CD4-positive, alpha-beta T cell treated with Interferon gamma for 1 hour (primary cell): ENCODE data around the gene SHISAL1.

Experiments used
- DNase-seq: peaks from one replicate; pipeline ENCODE4 v3.0.0-alpha.2; 2020

SHISAL1 gene

DNA sequence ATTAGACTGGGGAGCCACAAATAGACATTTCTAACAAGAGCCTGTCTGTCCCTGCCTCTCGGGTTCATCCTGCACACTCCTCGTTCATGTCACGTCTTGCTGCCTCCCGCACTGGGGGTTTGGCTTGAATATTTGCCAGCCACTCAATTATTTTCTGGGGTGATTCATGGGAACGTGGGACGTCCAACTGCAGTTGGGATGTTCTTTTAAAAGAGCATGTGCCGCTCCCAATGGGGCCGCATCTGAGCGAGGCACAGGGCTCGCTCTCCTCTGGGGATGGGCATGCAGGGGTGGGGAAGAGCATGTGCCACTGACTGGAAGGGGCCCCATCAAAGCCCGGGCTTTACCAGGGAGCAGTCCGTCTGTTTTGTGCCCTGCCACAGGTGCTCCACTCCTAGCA is 88.6 kb downstream of the SHISAL1 start:
- DNase-seq, result no peak

DNA sequence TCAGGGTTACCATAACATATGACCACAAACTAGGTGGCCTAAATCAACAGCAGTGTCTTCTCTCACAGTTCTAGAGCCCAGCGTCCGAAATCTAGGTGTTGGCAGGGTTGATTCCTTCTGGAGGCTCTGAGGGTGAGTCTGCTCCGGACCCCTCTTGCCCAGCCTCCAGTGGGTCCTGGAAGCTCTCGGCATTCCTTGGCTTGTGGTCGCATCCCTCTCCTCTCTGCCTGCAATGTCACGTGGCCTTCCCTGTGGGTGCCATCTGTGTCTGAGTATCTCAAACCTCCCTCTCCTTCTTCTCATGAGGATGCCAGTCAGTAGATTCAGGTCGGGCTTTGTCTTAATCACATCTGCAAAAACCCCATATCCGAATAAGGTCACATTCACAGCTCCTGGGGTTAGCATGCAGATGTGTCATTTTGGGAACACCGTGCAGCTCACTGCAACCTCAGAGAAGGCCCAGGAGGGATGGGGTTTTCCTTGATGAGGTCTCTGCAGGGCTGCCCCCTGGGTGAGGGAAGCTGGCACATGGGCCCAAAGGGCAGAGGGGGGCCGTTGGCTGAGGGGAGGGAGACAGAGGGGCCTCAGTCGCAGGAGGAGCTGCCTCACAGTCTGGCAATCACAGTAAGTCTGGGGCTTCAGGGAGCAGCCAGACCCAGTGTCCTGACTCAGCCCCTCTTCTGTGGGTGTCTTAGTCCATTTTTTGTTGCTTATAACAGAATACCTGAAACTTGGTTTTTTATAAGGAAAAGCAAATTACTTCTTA is 90.9 kb downstream of the SHISAL1 start:
- no peak for DNase-seq

DNA sequence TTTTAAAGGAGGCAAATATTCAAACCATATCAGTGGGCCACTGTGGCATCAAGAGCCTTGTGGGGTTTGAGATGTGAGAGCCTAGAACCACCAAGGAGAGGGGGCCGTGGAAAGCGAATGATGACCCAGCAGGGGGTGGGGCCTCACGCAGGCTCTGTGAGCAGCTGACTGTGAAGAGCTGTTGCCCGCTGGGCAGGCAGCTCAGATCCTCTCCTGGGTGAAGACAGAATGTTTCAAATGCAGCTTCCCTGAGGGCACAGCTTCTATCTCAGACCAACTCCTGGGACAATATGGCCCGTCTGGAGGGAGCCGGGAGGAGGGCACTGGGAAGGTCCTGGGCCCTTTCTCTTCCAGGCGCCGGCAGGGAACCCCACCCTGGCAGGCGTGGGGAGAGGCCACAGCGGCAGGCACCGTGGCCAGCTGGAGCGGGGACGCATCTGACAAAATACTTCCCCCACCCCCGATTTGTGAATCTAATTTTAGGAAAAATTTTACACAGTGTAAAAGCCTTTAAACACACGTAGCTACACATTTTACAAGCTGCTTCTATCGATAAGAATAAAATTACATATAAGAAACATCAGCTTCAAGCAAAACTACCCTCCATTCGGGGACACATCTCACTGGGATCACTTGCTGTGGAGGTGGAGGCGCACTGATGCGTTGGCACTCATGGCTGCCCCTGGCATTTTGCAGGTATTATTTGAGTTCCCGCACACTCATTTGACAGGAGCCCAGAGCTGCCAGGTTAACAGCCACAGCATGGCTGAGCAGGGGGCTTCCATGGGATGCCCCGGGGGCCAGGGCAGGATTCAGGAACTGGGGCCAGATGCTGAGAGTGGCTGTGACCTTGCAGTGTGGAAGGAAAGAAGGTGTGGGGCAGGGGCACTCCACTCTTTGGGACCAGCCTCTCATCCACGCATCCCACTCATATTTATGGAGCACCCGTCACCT is 91.7 kb downstream of the SHISAL1 start:
- DNase-seq, result no peak

- no peak for DNase-seq
Measured at GRCh38 chr22:44219101-44219870, 93.5 kb downstream of the SHISAL1 start.

DNA sequence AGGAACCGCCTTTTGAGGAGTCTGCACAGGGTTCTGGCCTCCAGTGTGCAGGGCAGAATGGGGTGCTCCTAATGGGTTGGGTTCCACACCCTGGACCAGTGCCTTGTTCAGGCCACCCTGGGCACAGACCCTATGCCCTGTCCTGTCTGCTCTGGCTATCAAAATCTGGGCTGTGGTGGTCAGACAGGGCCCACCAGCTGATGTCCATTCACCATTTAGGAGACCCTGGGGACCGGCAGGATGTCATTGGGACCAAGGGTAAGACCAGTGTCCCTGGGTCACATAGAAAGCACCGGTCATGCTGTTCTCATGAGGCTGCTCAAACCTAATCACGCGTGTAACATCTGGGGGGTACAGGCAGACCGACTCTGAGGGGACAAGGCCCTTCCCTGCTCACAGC is 94.7 kb downstream of the SHISAL1 start:
- DNase-seq, result no peak

GRCh38 chr22:44217346-44217745 is 95.4 kb downstream of the SHISAL1 start:
- no peak for DNase-seq

GRCh38 chr22:44215287-44215686 is 97.5 kb downstream of the SHISAL1 start:
- no peak for DNase-seq

DNA sequence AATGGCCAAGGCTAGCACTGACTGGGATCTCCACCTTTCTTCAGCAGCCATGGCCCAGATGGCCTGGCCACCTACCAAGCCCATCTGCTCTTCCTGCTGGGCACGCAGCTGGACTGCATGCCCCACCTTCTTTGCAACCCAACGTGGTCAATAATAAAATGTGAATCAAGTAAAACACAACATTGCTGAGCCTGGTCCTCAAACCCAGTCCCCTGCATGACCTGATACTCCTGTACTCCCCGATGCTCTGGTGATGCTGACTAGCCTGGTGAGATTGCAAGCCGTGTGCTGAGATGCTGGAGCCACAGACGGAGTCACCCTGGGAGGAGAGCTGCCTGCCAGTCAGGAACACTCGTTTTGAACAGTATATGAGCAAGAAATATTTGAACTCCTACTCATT is 98.0 kb downstream of the SHISAL1 start:
- DNase-seq, result no peak

GRCh38 chr22:44214187-44214586 is 98.6 kb downstream of the SHISAL1 start:
- no peak for DNase-seq

GRCh38 chr22:44213489-44214043 is 99.2 kb downstream of the SHISAL1 start:
- no peak for DNase-seq

DNA sequence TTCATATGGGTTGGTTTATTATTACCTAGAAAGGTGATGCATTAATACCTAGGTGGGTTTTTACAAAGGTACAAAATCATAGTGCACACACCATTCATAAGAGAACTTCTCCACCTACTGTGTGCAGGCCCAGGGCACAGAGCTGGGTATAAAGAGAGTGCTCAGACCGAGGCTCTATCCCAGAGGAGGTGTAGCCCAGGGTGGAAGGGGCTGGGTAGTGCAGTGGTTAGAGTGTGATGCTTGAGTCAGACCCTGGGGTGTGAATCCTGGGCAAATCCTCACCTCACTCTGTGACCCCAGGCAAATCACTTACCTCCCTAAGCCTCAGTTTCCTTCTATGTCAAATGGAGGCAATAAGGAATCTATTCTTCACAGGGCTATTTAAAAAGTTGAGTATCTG is 99.8 kb downstream of the SHISAL1 start:
- no peak for DNase-seq

DNA sequence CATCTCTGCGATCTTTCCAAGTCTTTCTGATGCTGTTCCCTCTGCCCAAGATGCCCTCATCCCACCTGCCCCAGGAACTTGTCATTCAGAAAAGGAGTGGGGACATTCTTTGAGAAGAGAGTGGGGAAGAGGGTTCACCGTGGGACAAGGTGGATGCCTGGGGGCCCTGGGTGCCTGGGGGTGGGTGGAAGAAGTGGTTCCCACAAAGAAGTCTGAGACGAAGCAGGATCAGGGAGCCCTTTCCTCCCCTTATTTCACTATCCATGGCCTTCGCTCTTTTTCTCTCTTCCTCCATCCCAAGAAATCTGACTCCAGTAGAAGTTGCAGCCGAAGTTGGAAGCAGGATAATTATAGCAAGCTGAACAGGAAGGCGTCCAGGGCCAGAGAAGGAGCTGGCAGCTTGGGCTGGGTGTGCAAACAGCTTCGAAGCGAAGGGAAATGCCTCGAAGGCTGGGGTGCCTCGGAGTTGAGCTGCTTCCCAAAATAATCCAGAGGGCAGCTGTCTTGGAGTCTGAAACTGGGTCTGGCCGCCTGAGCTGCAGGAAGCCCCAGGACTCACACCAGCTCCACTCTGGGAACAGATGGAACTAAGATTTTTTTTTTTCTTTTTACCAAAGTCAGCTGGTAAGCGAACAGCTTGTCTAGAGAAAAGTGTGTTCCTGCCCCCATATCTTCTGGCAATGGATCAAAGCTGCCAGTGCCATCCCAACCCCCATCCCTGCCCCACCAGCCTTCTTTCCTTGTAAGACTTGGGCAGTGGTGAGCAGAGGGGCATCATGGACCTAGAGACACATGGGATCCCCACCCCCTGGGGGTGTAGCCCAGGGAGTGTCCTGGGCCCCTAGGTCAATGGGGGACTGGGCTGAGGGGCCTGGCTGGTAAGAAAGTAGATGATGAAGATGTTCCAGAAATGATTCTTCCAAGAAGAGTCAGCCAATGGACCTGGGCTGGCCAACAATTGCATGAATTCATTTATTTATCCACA is 100.5 kb downstream of the SHISAL1 start:
- DNase-seq, result no peak

GRCh38 chr22:44211256-44211945 is 101.3 kb downstream of the SHISAL1 start:
- no peak for DNase-seq

DNA sequence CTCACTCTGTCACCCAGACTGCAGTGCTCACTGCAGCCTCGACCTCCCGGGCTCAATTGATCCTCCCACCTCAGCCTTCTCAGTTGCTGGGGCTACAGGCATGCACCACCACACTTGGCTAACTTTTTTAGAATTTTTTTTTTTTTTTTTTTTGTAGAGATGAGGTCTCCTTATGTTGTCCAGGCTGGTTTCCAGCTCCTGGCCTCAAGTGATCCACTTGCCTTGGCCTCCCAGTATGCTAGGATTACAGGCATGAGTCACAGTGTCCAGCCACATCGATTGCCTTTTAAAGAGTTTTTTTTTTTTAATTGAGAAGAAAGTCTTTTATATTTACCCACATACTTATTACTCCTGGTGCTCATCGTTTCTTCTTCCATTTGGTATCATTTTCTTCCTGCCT is 102.0 kb downstream of the SHISAL1 start:
- no peak for DNase-seq

- no peak for DNase-seq
Measured at GRCh38 chr22:44209343-44209742, 103.4 kb downstream of the SHISAL1 start.

DNA sequence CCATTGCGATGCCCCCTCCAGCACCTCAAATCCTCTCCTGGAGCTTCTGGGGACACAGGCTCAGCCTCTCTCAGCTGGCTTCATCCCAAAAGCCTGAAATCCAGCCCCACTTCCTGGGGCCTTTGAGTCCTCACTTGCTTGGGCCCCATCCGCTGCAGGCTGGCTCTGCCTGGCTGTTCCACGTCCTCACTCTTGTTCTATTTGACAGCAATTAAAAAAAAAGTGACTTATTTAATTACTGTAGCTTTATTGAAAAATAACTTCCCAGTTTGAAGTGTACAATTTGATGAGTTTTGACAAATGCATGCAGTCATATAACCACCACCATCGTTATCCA is 104.8 kb downstream of the SHISAL1 start:
- DNase-seq, result no peak

DNA sequence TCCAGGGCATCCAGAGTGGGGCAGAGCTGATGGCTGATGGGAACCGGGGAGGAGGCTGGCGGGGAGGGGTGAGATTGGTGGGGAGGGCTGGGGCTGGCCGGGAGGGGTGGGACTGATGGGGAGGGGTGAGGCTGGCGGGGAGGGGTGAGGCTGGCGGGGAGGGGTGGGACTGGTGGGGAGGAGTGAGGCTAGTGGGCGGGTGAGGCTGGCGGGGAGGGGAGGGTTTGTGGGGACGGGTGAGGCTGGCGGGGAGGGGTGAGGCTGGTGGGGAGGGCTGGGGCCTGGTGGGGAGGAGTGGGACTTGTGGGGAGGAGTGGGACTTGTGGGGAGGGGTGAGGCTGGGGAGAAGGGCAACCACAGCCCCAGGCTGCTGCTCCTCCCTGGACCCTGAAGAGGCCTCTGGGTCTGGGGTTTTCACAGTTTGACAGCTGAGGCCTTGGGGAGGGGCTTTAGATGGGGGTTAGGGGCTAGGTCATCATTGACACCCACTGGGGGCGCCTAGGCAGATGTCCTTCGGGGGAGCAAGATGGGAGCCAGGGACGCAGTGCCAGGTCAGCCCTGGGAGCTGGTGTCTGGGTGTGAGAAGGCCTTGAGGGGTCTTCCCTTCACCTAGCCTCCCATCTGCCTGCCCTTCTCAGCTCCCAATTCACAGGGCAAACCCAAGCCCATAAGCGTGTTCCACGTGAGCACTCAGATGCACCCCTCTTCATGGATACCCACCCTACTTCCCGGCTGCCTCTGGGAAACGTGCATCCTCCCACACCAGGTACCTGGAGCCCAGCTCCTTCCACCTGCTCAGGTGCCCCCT is 105.4 kb downstream of the SHISAL1 start:
- no peak for DNase-seq

DNA sequence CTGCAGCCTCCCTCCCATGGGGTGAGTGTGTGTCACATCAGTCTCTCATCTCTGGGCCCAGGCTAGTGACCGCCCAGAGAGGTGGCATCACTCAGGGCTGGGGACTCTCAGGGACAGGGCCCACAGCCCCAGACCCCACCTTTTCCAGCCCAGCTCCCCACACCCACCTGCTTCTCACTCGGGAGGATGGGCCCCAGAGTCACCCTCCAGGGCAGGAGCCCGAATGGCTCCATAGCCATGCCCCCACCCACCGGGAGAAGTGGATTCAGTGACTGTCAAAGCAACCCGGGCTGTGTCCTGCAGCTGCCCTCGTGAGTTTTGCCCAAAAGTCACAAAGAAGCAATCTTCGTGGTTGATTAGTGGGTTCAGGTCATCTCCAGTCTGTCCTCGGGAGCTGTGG is 106.1 kb downstream of the SHISAL1 start:
- DNase-seq, result no peak

- DNase-seq, result no peak
Measured at GRCh38 chr22:44206330-44206645, 106.5 kb downstream of the SHISAL1 start.

GRCh38 chr22:44205516-44206329 is 107.0 kb downstream of the SHISAL1 start:
- DNase-seq, result no peak
